IMR-90 (cell line): ENCODE results near the gene BTD. TPM values are rescaled to one million over a fixed set of nuclear protein-coding genes. Genes with fewer than 3 reads are reported as not detected.

ENCODE experiments used
- ATAC-seq: fragments of 200-7000 bp; cut with Tn5 transposase; 2 replicates; pipeline ENCODE4 v1.9.1; 2020; ENCODE audit warnings: low read depth, mild to moderate bottlenecking, moderate library complexity
- BruUV-seq: library from RNA; stranded (reverse); fragments of 400-500 nt; replicated peaks from 2 replicates; lab custom pipeline; 2021; lab: Mats Ljungman, UMichigan
- CTCF ChIA-PET: fragments of 300-600 bp; formaldehyde crosslinking; extraction: SDS; loops from one replicate; lab custom pipeline; 2021; ENCODE audit warnings: antibody characterized with exemption; lab: Yijun Ruan, JAX
- POLR2A ChIA-PET: fragments of 300-600 bp; sonication (Branson Sonifier 250); formaldehyde crosslinking; loops from one replicate; lab custom pipeline; 2022; ENCODE audit warnings: antibody characterized with exemption; ENCODE audit not compliant: unreplicated experiment; lab: Charles Lee
- DNase-seq: peaks from one replicate; pipeline ENCODE4 v3.0.0; 2013
- H2AFZ ChIP-seq: replicated peaks from 2 replicates; pipeline ENCODE3; 2013; ENCODE audit warnings: low read length, mild to moderate bottlenecking; ENCODE audit not compliant: poor library complexity
- H2AK5ac ChIP-seq: 2 replicates; pipeline ENCODE4 v1.6.1; 2013; ENCODE audit warnings: low read depth, low read length, inconsistent platforms
- H2AK9ac ChIP-seq: replicated peaks from 2 replicates; pipeline ENCODE3; 2013; ENCODE audit warnings: mild to moderate bottlenecking, low read depth, low read length, moderate library complexity; ENCODE audit not compliant: poor library complexity
- H2BK120ac ChIP-seq: 2 replicates; pipeline ENCODE4 v1.6.1; 2013; ENCODE audit warnings: low read depth, low read length, inconsistent platforms
- H2BK15ac ChIP-seq: 3 replicates; pipeline ENCODE4 v1.6.1; 2013; ENCODE audit warnings: low read depth, low read length, inconsistent platforms
- H2BK20ac ChIP-seq: 2 replicates; pipeline ENCODE4 v1.6.1; 2013; ENCODE audit warnings: low read depth, mild to moderate bottlenecking, inconsistent platforms, low read length, moderate library complexity
- H2BK5ac ChIP-seq: 2 replicates; pipeline ENCODE4 v1.6.1; 2013; ENCODE audit warnings: mild to moderate bottlenecking, low read depth, low read length, inconsistent platforms; ENCODE audit not compliant: poor library complexity, severe bottlenecking
- H3K14ac ChIP-seq: replicated peaks from 2 replicates; pipeline ENCODE4 v1.6.1; 2013; ENCODE audit warnings: low read depth, low read length, inconsistent platforms
- H3K18ac ChIP-seq: 2 replicates; pipeline ENCODE4 v1.6.1; 2013; ENCODE audit warnings: low read depth, low read length, control low read depth
- H3K23ac ChIP-seq: 2 replicates; pipeline ENCODE4 v1.6.1; 2013; ENCODE audit warnings: low read depth, low read length, inconsistent platforms
- H3K27ac ChIP-seq: 2 replicates; pipeline ENCODE4 v1.5.1; 2013; ENCODE audit warnings: mild to moderate bottlenecking, control low read depth, low read length; ENCODE audit not compliant: insufficient read depth
- H3K27me3 ChIP-seq: 2 replicates; pipeline ENCODE4 v1.6.1; 2013; ENCODE audit warnings: low read length; ENCODE audit not compliant: control insufficient read depth, insufficient read depth
- H3K36me3 ChIP-seq: 2 replicates; pipeline ENCODE4 v1.6.1; 2013; ENCODE audit warnings: low read length, mixed read lengths; ENCODE audit not compliant: control insufficient read depth, insufficient read depth
- H3K4ac ChIP-seq: 2 replicates; pipeline ENCODE4 v1.6.1; 2013; ENCODE audit warnings: low read depth, low read length, inconsistent platforms
- H3K4me1 ChIP-seq: 2 replicates; pipeline ENCODE4 v1.6.1; 2013; ENCODE audit warnings: low read length, mixed read lengths; ENCODE audit not compliant: control insufficient read depth, insufficient read depth
- H3K4me2 ChIP-seq: 2 replicates; pipeline ENCODE4 v1.6.1; 2013; ENCODE audit warnings: low read depth, mild to moderate bottlenecking, control low read depth, low read length, moderate library complexity
- H3K4me3 ChIP-seq: 2 replicates; pipeline ENCODE4 v1.5.1; 2013; ENCODE audit warnings: low read depth, mild to moderate bottlenecking, control low read depth, low read length, moderate library complexity; ENCODE audit not compliant: insufficient read depth
- H3K56ac ChIP-seq: 2 replicates; pipeline ENCODE4 v1.6.1; 2013; ENCODE audit warnings: low read length, inconsistent platforms; ENCODE audit not compliant: insufficient read depth; ENCODE audit errors: extremely low read depth
- H3K79me1 ChIP-seq, 2 experiments: 2 replicates each; pipeline ENCODE4 v1.6.1; 2013; ENCODE audit warnings: low read length in 2 of 2, inconsistent platforms in 1 of 2, low read depth in 1 of 2
- H3K9ac ChIP-seq: 2 replicates; pipeline ENCODE4 v1.6.1; 2013; ENCODE audit warnings: low read depth, low read length, control low read depth
- H3K9me1 ChIP-seq: 2 replicates; pipeline ENCODE4 v1.6.1; 2013; ENCODE audit warnings: low read length, inconsistent platforms; ENCODE audit not compliant: insufficient read depth
- H3K9me3 ChIP-seq: 2 replicates; pipeline ENCODE4 v1.6.1; 2013; ENCODE audit warnings: low read length; ENCODE audit not compliant: control insufficient read depth, insufficient read depth
- H4K20me1 ChIP-seq: 2 replicates; pipeline ENCODE4 v1.6.1; 2013; ENCODE audit warnings: low read length, inconsistent platforms; ENCODE audit not compliant: insufficient read depth
- H4K5ac ChIP-seq: 2 replicates; pipeline ENCODE4 v1.6.1; 2013; ENCODE audit warnings: mild to moderate bottlenecking, low read depth, low read length, control low read depth
- H4K8ac ChIP-seq, 2 experiments: 2 replicates each; pipeline ENCODE4 v1.6.1; 2013; ENCODE audit warnings: low read depth in 2 of 2, low read length in 2 of 2, control low read depth in 1 of 2, inconsistent platforms in 1 of 2
- H4K91ac ChIP-seq: 2 replicates; pipeline ENCODE4 v1.6.1; 2013; ENCODE audit warnings: low read depth, low read length, inconsistent platforms; ENCODE audit not compliant: insufficient read depth
- CEBPB ChIP-seq: IDR thresholded peaks from 2 replicates; pipeline ENCODE4 v1.6.1; 2012; ENCODE audit warnings: low read depth, low read length, improper control_type of control experiment
- NFE2L2 ChIP-seq: fragments of 150-350 bp; IDR thresholded peaks from 2 replicates; pipeline ENCODE4 v1.6.1; 2016; ENCODE audit warnings: low read depth, mild to moderate bottlenecking, low read length
- RAD21 ChIP-seq: IDR thresholded peaks from 2 replicates; pipeline ENCODE4 v1.6.1; 2012; ENCODE audit warnings: low read length, improper control_type of control experiment
- WGBS, 2 experiments: methylation state at CpG; one replicate each; pipeline versions ENCODE4 v1.1.5 to v1.1.7; 2013; ENCODE audit warnings: missing lambda C conversion rate in 2 of 2; ENCODE audit not compliant: insufficient read length in 1 of 2; ENCODE audit errors: extremely low coverage in 2 of 2; 5-methylcytosine and 5-hydroxymethylcytosine counted together
- dilution Hi-C: fragments of 300-500 bp; cut with HindIII; formaldehyde crosslinking; loops from one replicate; pipeline ENCODE4 v1.14.3; 2018; ENCODE audit warnings: low sequenced_read_pairs; ENCODE audit not compliant: unreplicated experiment
- in situ Hi-C: fragments of 300-500 bp; cut with MboI; formaldehyde crosslinking; loops from 3 replicates; pipeline ENCODE4 v1.14.3; 2019; ENCODE audit warnings: low sequenced_read_pairs, inconsistent platforms, mixed read lengths
- intact Hi-C: fragments of 100-400 bp; cut with micrococcal nuclease; formaldehyde crosslinking; loops from 2 replicates; pipeline ENCODE4 v1.10.0; 2022
- polyA plus RNA-seq, 3 experiments: library from polyadenylated mRNA; depleted of rRNA; stranded (reverse); fragments of >200 nt; gene quantifications; 2 replicates each; pipeline ENCODE4 v1.2.3, GENCODE V29; 2012; ENCODE audit warnings: low replicate concordance in 1 of 3
- total RNA-seq: library from RNA; depleted of rRNA; stranded (reverse); fragments of >200 nt; gene quantifications from 2 replicates; pipeline ENCODE4 v1.2.3, GENCODE V29; 2012

Gene BTD
- total and polyA plus RNA-seq, 2 of the 4 experiments (the other 2 are of a cell fraction), result 14.8 to 21.1 TPM

DNA sequence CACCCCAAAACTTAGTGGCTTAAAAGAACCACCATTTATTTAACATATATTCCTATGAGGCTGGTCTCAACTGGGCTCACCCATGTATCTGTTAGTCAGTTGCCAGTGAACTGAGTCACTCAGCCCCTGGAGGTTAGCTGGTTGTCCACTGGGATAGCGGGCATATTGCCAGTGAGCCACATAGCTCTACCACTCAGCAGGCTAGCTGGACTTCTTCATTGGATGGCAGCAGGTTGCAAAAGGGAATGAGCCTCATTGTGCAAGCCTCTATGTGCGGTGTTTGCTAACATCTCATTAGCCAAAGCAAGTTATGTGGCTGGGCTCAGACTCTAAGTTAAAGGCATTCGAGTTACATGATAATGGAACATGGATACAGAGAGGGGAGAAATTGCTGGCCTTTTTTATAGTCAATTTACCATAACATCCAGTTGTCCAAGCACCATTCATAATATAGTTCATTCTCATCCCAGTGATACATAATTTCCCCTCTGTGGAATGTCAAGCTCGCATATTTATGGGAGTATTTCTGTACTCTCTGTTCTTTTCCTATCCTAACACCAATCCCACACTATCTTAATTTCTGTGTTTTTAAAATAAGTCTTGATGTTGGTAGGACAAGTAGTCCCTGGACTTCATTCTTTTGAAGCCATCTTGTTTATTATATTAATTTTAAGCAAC lies 8.7 kb downstream of the BTD start:
- Histone ChIP-seq H3K4me1 (peaks cover 2% of the 10 kb centered on the region; the same call in 1 of the 2 replicates), H3K79me1 (peaks cover 0 to 4% of the 10 kb centered on the region in 2 experiments; a peak in 2 of 4 replicates), H3K4me3 (no peak overlapping the region), H3K9ac (no peak overlapping the region), H3K27me3 (no peaks in the 10 kb centered on the region), H2BK20ac (no peak overlapping the region), H2AFZ (no peak overlapping the region), H3K14ac (no peak overlapping the region), H3K4ac (no peak overlapping the region), H4K20me1 (no peaks in the 10 kb centered on the region), H4K91ac (no peak overlapping the region), H2AK5ac (no peak overlapping the region), H3K27ac (no peak overlapping the region), H3K36me3 (no peaks in the 10 kb centered on the region), H2BK15ac (no peak overlapping the region), H2BK120ac (no peak overlapping the region), H3K9me3 (no peaks in the 10 kb centered on the region), H4K5ac (no peak overlapping the region), H3K18ac (no peak overlapping the region), H2AK9ac (no peak overlapping the region), H3K56ac (no peak overlapping the region), H3K4me2 (no peak overlapping the region), H3K9me1 (no peaks in the 10 kb centered on the region), H4K8ac (no peak overlapping the region), H3K23ac (no peak overlapping the region), H2BK5ac (no peak overlapping the region)
- intact Hi-C loops (no loop called here), dilution Hi-C loops (no loop called here), in situ Hi-C loops (no loop called here)
- WGBS, 2 experiments, result 86% methylated on average over 1 of the region's 4 CpGs; no CpG with 5 or more reads in 1 of the 2 experiments
- ChIA-PET POLR2A (interaction anchor here (0.6 kb wide), 2 partner anchors 19 to 188 kb away, joined by 3 to 8 read pairs; partner anchors contain the start of gene ANKRD28), CTCF (no interaction called here)
- TF ChIP-seq NFE2L2 (no peak), CEBPB (peak; percentile 80), RAD21 (no peak)
- BruUV-seq, result no TSS peak
- DNase-seq (peak; percentile 75), ATAC-seq (peak; percentile 82)
